Vagina (tissue), 2 donors: Measurements from ENCODE around the gene CPEB2.

Experiments used
- POLR2AphosphoS5 ChIP-seq, 2 donors: sonication (generic); formaldehyde crosslinking; IDR thresholded peaks; one replicate each; pipeline ENCODE4 v1.9.0; 2017; ENCODE audit warnings: antibody characterized with exemption in 2 of 2, mild to moderate bottlenecking in 2 of 2, low read depth in 1 of 2; ENCODE audit not compliant: insufficient read depth in 1 of 2
- TF ChIP-seq, protein P1 (sequence below), 3 experiments: fragments of 450-650 bp in 2 of 3; fragments of 200-600 bp in 1 of 3; sonication (generic) in 1 of 3; IDR thresholded peaks; one replicate each; pipeline ENCODE4 v1.5.1; 2017 to 2019; ENCODE audit warnings: antibody characterized with exemption in 3 of 3, mild to moderate bottlenecking in 2 of 3, moderate library complexity in 2 of 3

DNA sequence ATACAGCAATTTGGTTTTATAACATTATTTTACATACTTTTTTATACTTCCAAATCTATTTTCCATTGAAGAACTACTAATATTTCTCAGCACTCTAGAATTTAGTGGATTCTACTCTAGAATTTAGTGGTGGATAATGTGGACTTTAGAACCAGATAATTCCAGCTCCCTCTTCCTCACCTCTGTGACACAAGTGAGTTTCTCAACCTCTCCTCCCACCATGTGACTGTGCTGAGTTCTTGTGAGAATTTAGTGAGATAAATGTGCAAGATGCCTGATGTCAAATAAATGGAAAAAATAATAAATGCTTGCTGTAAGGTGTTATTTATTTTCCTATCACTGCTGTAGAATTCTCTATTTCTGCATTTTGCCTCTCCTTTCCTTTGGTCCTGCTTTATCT lies 107.3 kb downstream of the CPEB2 start:
- TF ChIP-seq, protein P1, sequence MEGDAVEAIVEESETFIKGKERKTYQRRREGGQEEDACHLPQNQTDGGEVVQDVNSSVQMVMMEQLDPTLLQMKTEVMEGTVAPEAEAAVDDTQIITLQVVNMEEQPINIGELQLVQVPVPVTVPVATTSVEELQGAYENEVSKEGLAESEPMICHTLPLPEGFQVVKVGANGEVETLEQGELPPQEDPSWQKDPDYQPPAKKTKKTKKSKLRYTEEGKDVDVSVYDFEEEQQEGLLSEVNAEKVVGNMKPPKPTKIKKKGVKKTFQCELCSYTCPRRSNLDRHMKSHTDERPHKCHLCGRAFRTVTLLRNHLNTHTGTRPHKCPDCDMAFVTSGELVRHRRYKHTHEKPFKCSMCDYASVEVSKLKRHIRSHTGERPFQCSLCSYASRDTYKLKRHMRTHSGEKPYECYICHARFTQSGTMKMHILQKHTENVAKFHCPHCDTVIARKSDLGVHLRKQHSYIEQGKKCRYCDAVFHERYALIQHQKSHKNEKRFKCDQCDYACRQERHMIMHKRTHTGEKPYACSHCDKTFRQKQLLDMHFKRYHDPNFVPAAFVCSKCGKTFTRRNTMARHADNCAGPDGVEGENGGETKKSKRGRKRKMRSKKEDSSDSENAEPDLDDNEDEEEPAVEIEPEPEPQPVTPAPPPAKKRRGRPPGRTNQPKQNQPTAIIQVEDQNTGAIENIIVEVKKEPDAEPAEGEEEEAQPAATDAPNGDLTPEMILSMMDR (IDR thresholded peaks at IDR 0.05) = no peak
- no peak for TF ChIP-seq POLR2AphosphoS5 (IDR thresholded peaks at IDR 0.05; ENCODE audit: insufficient read depth in 1 of 2, low read depth in 1 of 2)
